SK-N-SH (cell line): Measurements from ENCODE around the gene INTS14. TPM values are rescaled to one million over a fixed set of nuclear protein-coding genes. Genes with fewer than 3 reads are reported as not detected.

Experiments
- CTCF ChIA-PET: fragments of 300-600, 350-600 bp; formaldehyde crosslinking; extraction: SDS; loops from one replicate; lab custom pipeline; 2021; lab: Yijun Ruan, JAX
- POLR2A ChIA-PET: fragments of 350-600 bp; sonication (Branson Sonifier 250); formaldehyde crosslinking; extraction: SDS; loops from one replicate; lab custom pipeline; 2020; ENCODE audit warnings: antibody characterized with exemption, inconsistent platforms; lab: Yijun Ruan, JAX
- DNase-seq: peaks from one replicate; pipeline ENCODE4 v3.0.0; 2012
- H2AFZ ChIP-seq: fragments of 200-600 bp; sonication (generic); 2 replicates; pipeline ENCODE4 v1.8.1; 2016; ENCODE audit warnings: antibody characterized with exemption, mild to moderate bottlenecking, low read depth
- H3F3A ChIP-seq: fragments of 200-600 bp; sonication (generic); replicated peaks from 2 replicates; pipeline ENCODE3; 2016; ENCODE audit warnings: antibody characterized with exemption, mild to moderate bottlenecking; ENCODE audit not compliant: insufficient read depth
- H3K27ac ChIP-seq, 2 experiments: fragments of 200-500 bp in 1 of 2; fragments of 200-600 bp in 1 of 2; sonication (Bioruptor generic) in 1 of 2; sonication (generic), shearing (Covaris generic) in 1 of 2; 2 replicates each; pipeline versions ENCODE4 v1.5.1 to v1.6.1; 2014 to 2016; ENCODE audit warnings: low read depth in 2 of 2, inconsistent platforms in 1 of 2, low read length in 1 of 2, mild to moderate bottlenecking in 1 of 2, mixed read lengths in 1 of 2
- H3K27me3 ChIP-seq: fragments of 200-600 bp; sonication (generic), shearing (Covaris generic); 2 replicates; pipeline ENCODE4 v1.6.1; 2016; ENCODE audit warnings: mixed run types; ENCODE audit not compliant: insufficient read depth
- H3K36me3 ChIP-seq, 2 experiments: fragments of 200-500 bp in 1 of 2; fragments of 200-600 bp in 1 of 2; sonication (Bioruptor generic) in 1 of 2; sonication (generic) in 1 of 2; replicated peaks in 1 of 2; 2 replicates each; pipeline versions ENCODE3 to v1.5.1; 2014 to 2016; ENCODE audit warnings: low read length in 1 of 2, mild to moderate bottlenecking in 1 of 2; ENCODE audit not compliant: insufficient read depth in 2 of 2, control insufficient read depth in 1 of 2
- H3K4me1 ChIP-seq, 2 experiments: fragments of 200-500 bp in 1 of 2; fragments of 200-600 bp in 1 of 2; sonication (Bioruptor generic) in 1 of 2; sonication (generic), shearing (Covaris generic) in 1 of 2; 2 replicates each; pipeline versions ENCODE4 v1.5.1 to v1.6.1; 2014 to 2016; ENCODE audit warnings: low read depth in 1 of 2, low read length in 1 of 2, mixed run types in 1 of 2; ENCODE audit not compliant: insufficient read depth in 2 of 2, control insufficient read depth in 1 of 2
- H3K4me2 ChIP-seq: fragments of 200-600 bp; sonication (generic), shearing (Covaris generic); 2 replicates; pipeline ENCODE4 v1.6.1; 2017; ENCODE audit warnings: mixed run types
- H3K4me3 ChIP-seq, 2 experiments: fragments of 200-500 bp in 1 of 2; fragments of 200-600 bp in 1 of 2; sonication (Bioruptor generic) in 1 of 2; sonication (generic), shearing (Covaris generic) in 1 of 2; 2 replicates each; pipeline versions ENCODE4 v1.5.1 to v1.8.1; 2014 to 2016; ENCODE audit warnings: low read depth in 2 of 2, inconsistent platforms in 1 of 2, low read length in 1 of 2, mild to moderate bottlenecking in 1 of 2, mixed read lengths in 1 of 2, moderate library complexity in 1 of 2
- H3K79me2 ChIP-seq: fragments of 200-600 bp; sonication (generic); 2 replicates; pipeline ENCODE4 v1.8.1; 2017; ENCODE audit warnings: mild to moderate bottlenecking; ENCODE audit not compliant: insufficient read depth
- H3K9ac ChIP-seq: fragments of 200-600 bp; sonication (generic); 2 replicates; pipeline ENCODE4 v1.6.1; 2017; ENCODE audit warnings: mixed run types
- H3K9me2 ChIP-seq: fragments of 200-600 bp; sonication (generic); 2 replicates; pipeline ENCODE4 v1.6.1; 2017; ENCODE audit warnings: mixed run types
- H3K9me3 ChIP-seq: fragments of 200-600 bp; sonication (generic); 2 replicates; pipeline ENCODE4 v1.6.1; 2017; ENCODE audit warnings: mixed run types, mild to moderate bottlenecking, moderate library complexity
- H4K20me1 ChIP-seq: fragments of 200-600 bp; sonication (generic); 2 replicates; pipeline ENCODE4 v1.6.1; 2017; ENCODE audit warnings: mild to moderate bottlenecking, mixed run types; ENCODE audit not compliant: insufficient read depth
- CHD2 ChIP-seq: fragments of 150-350 bp; IDR thresholded peaks from 2 replicates; pipeline ENCODE4 v1.6.1; 2018; ENCODE audit warnings: low read length; ENCODE audit not compliant: partially characterized antibody
- NFIC ChIP-seq: IDR thresholded peaks from 2 replicates; pipeline ENCODE4 v1.4.0; 2012; ENCODE audit warnings: borderline replicate concordance
- RAD21 ChIP-seq: IDR thresholded peaks from 2 replicates; pipeline ENCODE4 v1.6.1; 2012; ENCODE audit warnings: mild to moderate bottlenecking, low read length
- RFX5 ChIP-seq: IDR thresholded peaks from 2 replicates; pipeline ENCODE4 v1.6.1; 2012; ENCODE audit warnings: mild to moderate bottlenecking, improper control_type of control experiment, low read length
- SMC3 ChIP-seq: IDR thresholded peaks from 2 replicates; pipeline ENCODE4 v1.6.1; 2012; ENCODE audit warnings: low read depth, low read length, improper control_type of control experiment
- USF2 ChIP-seq: fragments of 150-350 bp; IDR thresholded peaks from 2 replicates; pipeline ENCODE4 v1.6.1; 2017; ENCODE audit warnings: antibody characterized with exemption, low read length, low read depth, borderline replicate concordance
- WGBS: methylation state at CpG from one replicate; pipeline ENCODE4 v1.1.6; 2017; ENCODE audit warnings: low lambda C conversion rate; 5-methylcytosine and 5-hydroxymethylcytosine counted together
- polyA plus RNA-seq, 3 experiments: library from polyadenylated mRNA; depleted of rRNA; stranded (reverse); fragments of >200 nt; gene quantifications; 2 replicates each; pipeline ENCODE4 v1.2.3, GENCODE V29; 2012
- TF ChIP-seq, protein P1 (sequence below): fragments of 200-600 bp; sonication (generic); IDR thresholded peaks from 2 replicates; pipeline ENCODE4 v1.6.1; 2017; ENCODE audit warnings: antibody characterized with exemption, mild to moderate bottlenecking, moderate library complexity

The INTS14 gene
- polyA plus RNA-seq, 1 of the 3 experiments (the other 2 are of a cell fraction), result 44.9 TPM

DNA sequence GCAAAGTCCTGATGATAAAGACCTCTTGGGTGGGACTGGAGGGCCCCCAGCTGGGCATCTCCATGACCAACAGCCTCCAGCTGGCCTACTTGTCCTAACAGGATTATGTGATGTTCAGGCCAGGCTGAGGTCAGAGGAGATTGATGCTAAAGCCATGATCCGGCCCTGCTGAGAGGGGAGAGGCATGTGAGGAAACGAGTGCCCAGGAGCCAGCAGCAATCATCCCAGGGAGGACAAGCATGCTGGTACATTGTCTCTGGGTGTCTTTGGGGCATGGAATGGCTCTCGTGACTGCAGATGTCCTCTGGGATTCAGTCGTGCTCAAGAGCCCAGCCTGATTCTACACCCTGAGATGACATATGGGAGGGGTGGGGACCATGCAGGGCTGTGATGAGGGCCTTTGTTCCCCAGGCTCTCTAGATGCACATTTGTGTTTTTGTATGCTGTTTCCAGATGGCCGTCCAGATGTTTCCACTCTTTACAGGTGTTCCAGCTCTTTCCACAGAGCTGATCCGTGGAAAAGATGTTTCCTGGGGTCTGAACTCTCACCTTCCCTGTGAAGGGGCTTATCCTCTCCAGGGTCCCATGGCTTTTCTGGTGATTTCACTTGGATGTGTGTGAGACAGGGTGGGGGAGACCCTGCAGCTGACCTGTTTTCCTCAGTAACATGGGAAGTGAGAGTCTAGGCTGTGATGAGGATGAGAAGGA, 31.0 kb upstream of the INTS14 start:
- no peak overlapping the region for H3K4me2 ChIP-seq
- POLR2A ChIA-PET, result no interaction called here
- WGBS, result 85% methylated on average over 4 of the region's 6 CpGs
- H3K36me3 ChIP-seq, result no peaks in the 10 kb centered on the region
- H3K9me3 ChIP-seq, result no peaks in the 10 kb centered on the region
- no peak overlapping the region for H3K4me3 ChIP-seq
- peaks cover 0 to 7% of the 10 kb centered on the region in 2 experiments; a peak in 1 of 4 replicates for H3K4me1 ChIP-seq
- H3K79me2 ChIP-seq, result no peaks in the 10 kb centered on the region
- no peaks in the 10 kb centered on the region for H3K9me2 ChIP-seq
- TF ChIP-seq RAD21, result peak; percentile 26; the same call in 1 of the 2 replicates
- TF ChIP-seq USF2, result no peak
- DNase-seq, result peak; percentile 25
- no peak overlapping the region for H3K9ac ChIP-seq
- H3K27me3 ChIP-seq, result no peaks in the 10 kb centered on the region
- CTCF ChIA-PET, result interaction anchor here (0.6 to 8.7 kb wide), 15 partner anchors 11 to 1223 kb away, joined by 3 to 85 read pairs (median 3); partner anchors contain the start of genes INTS14 and RAB11A
- no peaks in the 10 kb centered on the region for H4K20me1 ChIP-seq
- no peaks in the 10 kb centered on the region for H3F3A ChIP-seq
- no peak overlapping the region; a peak in 1 of 4 replicates for H3K27ac ChIP-seq
- no peak overlapping the region for H2AFZ ChIP-seq

DNA sequence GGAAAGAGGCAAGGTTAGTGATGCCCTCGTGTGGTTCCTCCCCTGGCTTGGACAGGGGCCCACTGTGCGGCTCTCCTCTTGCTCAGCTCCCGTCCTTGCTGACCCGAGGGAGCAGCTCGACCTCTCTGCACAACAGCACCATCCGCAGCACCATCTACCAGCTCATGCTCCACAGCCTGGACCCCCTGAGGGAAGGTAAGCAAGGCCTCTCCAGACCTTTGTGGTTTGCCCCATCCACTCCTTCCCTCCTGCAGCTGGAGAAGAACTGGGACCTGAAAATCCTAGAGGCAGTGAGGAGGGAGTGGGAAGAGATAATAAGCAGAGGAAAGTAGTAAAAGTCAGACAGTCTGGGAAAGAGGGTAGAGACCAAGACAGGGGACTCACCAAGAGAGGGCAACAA, 28.6 kb upstream of the INTS14 start:
- Histone ChIP-seq H3K9me3 (no peaks in the 10 kb centered on the region), H3K4me1 (peaks cover 0 to 7% of the 10 kb centered on the region in 2 experiments; a peak in 1 of 4 replicates), H3K9me2 (no peaks in the 10 kb centered on the region), H3K79me2 (no peaks in the 10 kb centered on the region), H3K4me3 (no peak overlapping the region), H3K9ac (no peak overlapping the region), H3K27ac (no peak overlapping the region), H3F3A (no peaks in the 10 kb centered on the region), H3K4me2 (no peak overlapping the region), H2AFZ (no peak overlapping the region), H3K27me3 (no peaks in the 10 kb centered on the region), H3K36me3 (no peaks in the 10 kb centered on the region), H4K20me1 (no peaks in the 10 kb centered on the region)
- no peak for TF ChIP-seq CHD2
- TF ChIP-seq RAD21, result no peak
- CTCF ChIA-PET, result interaction anchor here (0.6 to 8.7 kb wide), 29 partner anchors 9 to 229 kb away, joined by 3 to 85 read pairs (median 4); partner anchors contain the start of genes INTS14, RAB11A and SLC24A1
- 61% methylated on average over 6 of the region's 6 CpGs for WGBS
- no peak for DNase-seq
- POLR2A ChIA-PET, result no interaction called here

GRCh38 chr15:65638681-65639089, 27.8 kb upstream of the INTS14 start:
- Histone ChIP-seq H3K4me3 (no peak overlapping the region; a peak in 1 of 4 replicates), H3K27ac (no peak overlapping the region), H3K79me2 (no peaks in the 10 kb centered on the region), H3K4me2 (no peak overlapping the region), H3K36me3 (no peaks in the 10 kb centered on the region), H3F3A (no peaks in the 10 kb centered on the region), H3K4me1 (peaks cover 0 to 7% of the 10 kb centered on the region in 2 experiments; a peak in 1 of 4 replicates), H3K9ac (no peak overlapping the region), H4K20me1 (no peaks in the 10 kb centered on the region), H3K9me2 (no peaks in the 10 kb centered on the region), H2AFZ (peak overlapping the region; percentile 25; the same call in 1 of the 2 replicates), H3K9me3 (no peaks in the 10 kb centered on the region), H3K27me3 (no peaks in the 10 kb centered on the region)
- ChIA-PET POLR2A (no interaction called here), CTCF (interaction anchor here (0.6 to 8.7 kb wide), 51 partner anchors 10 to 777 kb away, joined by 3 to 85 read pairs (median 4); partner anchors contain the start of genes INTS14, RAB11A and SLC24A1)
- peak; percentile 79 for DNase-seq
- 8% methylated on average over 3 of the region's 3 CpGs for WGBS
- TF ChIP-seq SMC3, result peak; percentile 81
- TF ChIP-seq RAD21, result peak; percentile 90
- TF ChIP-seq RFX5, result peak; percentile 59
- no peak for TF ChIP-seq NFIC
- TF ChIP-seq, protein P1, sequence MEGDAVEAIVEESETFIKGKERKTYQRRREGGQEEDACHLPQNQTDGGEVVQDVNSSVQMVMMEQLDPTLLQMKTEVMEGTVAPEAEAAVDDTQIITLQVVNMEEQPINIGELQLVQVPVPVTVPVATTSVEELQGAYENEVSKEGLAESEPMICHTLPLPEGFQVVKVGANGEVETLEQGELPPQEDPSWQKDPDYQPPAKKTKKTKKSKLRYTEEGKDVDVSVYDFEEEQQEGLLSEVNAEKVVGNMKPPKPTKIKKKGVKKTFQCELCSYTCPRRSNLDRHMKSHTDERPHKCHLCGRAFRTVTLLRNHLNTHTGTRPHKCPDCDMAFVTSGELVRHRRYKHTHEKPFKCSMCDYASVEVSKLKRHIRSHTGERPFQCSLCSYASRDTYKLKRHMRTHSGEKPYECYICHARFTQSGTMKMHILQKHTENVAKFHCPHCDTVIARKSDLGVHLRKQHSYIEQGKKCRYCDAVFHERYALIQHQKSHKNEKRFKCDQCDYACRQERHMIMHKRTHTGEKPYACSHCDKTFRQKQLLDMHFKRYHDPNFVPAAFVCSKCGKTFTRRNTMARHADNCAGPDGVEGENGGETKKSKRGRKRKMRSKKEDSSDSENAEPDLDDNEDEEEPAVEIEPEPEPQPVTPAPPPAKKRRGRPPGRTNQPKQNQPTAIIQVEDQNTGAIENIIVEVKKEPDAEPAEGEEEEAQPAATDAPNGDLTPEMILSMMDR, result peak; percentile 86
